Activated CD8-positive, alpha-beta memory T cell treated with anti-CD3 and anti-CD28 coated beads for 4 hours (primary cell): ENCODE measurements around the gene C1orf141.
"Not testable (repeated sequence)": the region's sequence is repeated elsewhere in the genome, so short reads cannot be mapped to it uniquely, and the experiment has no call there.

Experiments
- DNase-seq, 2 donors: peaks; one replicate each; pipeline ENCODE4 v3.0.0-alpha.2; 2020; ENCODE audit warnings: low read depth in 2 of 2

Gene C1orf141

DNA sequence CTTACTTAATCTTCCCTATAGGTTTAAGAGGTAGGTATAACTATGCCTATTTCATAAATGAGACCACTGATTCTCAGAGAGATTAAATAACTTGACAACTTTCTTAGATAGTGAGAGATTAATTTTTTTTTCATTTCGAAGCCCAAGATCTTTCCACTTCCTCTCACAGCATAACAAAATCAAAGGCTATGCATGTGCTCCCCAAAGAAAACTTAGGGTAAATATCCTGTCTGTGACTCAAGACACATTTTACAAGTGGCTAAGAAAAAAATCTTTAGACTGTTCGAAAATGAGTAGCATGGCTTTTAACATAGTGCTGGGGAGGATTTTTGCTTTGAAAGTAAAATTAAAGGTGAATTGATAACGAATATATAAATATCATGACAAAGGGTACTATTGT is 8.2 kb upstream of the C1orf141 start:
- no peak for DNase-seq

DNA sequence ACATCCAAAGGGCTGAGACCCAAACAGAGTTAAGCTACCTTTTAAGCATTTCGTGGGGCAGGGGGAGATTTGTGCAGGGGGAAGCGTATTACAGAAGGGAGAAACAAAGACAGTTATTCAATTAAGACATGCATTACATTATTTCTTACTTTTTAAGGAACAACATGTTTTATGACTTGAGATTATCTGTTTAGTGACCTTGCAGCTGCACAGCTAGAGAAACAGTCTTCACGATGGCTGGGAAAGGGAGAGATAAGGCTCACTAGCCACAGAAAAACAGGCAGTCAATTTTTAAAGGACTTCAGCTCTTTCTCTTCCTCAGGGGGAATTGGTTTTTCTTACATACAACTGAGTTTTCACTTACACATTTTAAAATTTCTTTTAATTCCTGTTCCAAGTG is 7.1 kb upstream of the C1orf141 start:
- not testable (repeated sequence) for DNase-seq

DNA sequence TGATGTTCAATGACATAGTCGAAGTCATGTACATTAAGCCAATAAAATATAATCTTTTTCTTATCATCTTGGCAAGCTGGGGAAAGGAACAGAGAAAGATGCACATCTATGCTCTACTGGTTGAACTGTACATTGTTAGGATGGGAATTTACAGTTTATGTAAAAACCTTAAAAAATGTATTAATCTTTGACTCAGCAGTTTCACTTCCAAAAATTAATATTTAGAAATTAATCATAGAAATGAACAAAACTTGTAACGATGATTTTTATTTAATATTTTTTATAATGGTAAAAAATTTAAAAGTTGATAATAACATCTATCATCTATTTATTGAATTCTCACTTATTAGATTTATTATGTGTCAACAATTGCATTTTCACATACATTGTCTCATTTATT is 5.7 kb upstream of the C1orf141 start:
- no peak for DNase-seq

DNA sequence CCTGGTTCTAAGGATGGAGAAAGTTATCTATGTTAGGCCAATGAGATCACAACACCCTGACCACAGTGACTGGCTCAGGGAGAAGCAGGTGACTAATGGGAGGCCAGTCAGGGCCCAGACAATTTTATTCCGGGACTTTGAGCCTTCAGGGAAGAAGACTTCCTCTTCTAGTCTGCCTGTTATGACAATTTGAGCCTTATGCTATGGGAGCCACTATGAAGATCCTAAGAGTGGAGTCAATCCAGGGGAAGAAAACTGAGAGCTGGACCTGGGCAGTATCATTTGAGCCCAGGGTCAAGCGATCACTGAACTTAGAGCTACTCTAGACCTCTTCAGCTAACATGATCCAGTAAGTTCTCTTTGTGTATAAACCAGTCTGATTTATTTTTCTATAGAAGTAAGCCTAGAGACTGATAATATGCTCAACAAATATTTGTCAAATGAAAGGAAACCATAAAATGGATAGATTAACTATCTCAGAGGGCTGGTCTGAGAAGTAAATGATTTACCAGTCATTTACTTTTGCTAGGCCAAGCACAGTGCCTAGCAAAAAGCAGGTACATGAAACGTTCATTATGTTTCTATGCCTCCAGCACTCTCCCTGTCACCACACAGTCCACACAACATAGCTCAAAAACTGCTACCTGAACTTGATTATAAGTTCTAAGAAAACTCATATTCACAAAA is 4.2 kb upstream of the C1orf141 start:
- DNase-seq: no peak

DNA sequence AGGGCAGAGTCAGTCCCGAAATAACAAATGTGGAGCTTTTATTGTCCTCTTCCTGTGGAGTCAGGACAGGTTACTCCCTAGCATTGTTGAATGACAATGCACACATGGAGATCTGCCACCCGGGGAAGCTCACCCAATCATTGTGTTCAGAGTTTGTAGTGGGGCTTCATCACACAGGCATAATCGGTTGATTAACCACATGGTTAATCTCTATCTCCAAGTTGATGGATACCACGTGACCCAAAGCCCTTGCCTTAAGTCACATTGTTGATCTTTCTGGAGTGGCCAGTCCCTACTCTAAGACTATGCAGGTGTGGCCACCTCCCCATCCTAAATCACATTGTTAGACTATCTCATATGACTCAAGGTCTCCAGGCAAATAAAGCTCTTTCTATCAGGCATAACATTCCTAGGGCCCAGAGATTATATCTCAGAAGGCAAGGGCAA is 2.6 kb upstream of the C1orf141 start:
- no peak for DNase-seq

DNA sequence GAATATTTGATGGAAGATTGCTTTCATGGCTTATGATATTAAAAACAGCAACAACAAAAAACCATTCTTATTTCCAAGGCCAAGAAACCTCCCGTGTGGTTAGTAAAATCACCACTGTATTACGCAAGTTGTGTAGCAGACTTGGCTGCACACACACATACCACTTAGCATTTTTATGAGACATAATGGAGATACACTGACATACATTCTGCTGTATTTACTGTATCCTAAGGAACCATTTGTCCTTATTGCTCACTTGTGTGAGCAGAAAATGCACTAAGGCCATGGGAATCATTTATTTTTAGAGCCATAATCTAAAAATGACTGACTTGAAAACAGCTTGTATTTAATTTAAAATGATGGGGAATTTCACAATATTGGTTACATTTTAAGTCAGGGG is 584 bp upstream of the C1orf141 start:
- no peak for DNase-seq

DNA sequence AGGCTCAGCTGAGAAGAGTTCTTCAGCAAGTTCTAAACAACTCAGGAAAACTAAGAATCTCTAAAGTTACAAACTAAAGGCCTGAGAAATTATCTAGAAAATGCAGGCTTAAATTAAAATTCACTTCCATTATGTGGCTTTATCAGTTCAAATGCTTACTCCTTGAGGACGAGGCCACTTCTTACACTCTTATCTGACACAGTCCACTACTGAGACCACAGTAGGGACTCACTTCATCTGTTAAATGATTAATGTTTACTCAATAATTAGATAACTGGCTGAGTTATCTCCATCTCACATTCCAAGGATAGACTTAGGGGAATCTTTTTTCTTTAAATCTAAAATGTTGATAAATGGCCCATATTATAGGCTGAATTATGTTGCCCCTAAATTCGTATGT is 1.6 kb downstream of the C1orf141 start:
- DNase-seq: no peak

DNA sequence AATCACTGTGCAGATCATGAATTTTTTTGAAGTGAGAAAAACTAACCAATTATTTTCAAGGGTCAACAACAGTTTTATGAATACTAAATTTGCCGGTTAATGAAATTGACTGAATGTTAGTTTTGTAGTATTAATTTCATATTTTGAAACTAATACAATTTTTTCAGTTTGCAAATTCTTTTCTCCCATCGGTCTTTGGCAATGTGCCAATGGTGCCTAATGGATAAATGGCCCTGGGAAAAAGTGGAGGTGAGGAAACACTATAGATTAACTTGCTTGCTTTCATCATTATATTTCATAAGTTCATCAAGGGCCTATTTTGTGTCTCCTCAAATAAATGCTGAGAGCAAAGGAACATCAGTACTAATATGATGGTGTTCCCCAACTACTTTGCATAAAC is 4.1 kb downstream of the C1orf141 start:
- DNase-seq: no peak

DNA sequence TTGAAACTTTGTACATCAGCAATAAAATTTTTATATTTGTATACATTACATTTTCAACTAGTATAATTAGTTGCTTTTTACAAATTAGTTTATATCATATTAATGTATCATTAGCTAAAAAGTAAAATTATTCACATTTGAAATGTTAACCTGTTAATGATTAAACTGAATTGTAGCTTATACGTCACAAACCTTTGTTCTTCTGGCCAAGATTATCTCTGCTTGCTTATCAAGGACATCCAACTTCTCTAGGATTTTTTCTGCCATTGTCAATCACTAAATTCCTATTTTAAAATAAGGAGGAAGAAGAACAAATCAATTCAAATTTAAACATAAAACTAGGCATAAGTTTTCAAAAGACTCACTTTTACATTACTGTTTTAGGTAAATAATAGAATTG is 7.8 kb downstream of the C1orf141 start:
- DNase-seq: no peak

DNA sequence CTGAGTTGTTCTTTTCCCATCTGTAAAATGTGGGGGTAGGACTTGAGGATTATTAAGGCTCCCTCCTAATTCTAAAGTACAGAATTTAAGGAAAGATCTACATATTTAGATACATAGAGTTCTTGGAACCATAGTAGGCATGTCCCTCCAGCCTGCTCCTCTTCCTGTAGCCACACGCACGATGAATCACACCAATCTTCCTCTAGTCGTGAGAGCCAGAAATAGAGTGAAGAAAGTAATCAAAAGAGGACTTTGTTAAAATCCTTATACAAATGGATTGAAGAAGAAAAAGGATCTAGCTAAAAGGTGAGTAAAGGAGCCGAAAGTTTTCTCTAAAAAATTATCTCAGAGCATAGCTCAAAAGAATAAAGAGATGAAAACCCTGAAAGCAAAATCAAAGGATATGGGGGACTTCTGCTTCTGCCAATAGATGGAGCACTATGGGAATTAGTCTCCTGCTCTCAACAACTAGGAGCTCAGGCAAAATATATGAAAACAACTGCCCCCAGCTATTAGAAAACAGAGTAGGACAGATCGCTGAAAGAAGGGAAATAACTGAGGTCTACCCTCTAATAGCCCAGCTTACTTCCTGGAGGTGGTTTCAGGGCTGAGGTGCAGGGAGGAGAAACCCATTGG is 8.5 kb downstream of the C1orf141 start:
- no peak for DNase-seq

DNA sequence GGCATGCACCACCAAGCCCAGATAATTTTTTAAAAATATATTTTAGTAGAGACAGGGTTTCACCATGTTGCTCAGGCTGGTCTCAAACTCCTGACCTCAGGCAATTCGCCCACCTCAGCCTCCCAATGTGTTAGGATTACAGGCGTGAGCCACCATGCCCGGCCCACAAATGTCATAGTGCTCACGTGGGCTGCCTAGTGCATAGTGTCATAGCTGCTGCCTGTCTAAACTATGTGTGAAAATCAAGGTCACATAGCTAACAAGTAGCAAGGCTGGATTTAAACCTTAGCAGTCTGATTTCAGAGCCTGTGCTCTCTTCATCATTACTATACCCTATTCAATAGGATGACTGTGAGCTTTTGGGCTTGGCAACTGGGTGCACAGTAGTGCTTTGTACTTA is 10.3 kb downstream of the C1orf141 start:
- no peak for DNase-seq

DNA sequence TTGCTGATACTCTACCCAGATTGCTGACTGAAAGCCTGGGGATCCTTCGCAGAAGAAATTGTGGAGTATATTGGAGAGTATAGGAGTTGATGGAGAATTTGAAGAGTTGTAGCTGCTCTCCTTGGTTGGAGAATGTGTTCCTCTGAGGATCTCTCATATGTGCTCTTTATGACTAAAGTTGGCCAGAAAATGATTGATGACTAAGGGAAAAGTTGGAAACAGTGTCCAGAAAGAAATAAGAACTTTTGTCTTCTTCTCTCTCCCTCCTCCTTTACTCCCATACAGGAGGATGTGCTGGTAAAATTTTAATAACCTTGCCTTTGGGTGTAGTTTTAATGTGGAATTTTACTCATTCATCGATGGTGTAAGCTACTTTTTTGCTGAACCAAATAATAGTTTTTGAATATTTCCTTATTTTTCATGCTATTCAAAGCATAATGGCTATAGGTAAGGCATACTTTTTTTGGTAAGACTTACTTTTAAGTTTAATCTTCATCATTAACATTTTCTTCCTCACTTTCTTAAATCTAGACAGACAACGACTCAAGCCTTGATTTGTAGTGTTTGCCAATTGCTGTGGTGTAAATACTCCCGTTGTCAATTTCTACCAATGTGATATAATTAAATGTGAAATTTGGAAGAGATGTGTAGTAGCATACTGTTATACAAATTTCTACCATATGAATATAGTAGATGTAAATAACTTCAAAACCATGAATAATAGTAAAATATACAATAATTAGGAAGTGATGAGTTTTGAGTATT is 13.7 kb downstream of the C1orf141 start:
- no peak for DNase-seq

DNA sequence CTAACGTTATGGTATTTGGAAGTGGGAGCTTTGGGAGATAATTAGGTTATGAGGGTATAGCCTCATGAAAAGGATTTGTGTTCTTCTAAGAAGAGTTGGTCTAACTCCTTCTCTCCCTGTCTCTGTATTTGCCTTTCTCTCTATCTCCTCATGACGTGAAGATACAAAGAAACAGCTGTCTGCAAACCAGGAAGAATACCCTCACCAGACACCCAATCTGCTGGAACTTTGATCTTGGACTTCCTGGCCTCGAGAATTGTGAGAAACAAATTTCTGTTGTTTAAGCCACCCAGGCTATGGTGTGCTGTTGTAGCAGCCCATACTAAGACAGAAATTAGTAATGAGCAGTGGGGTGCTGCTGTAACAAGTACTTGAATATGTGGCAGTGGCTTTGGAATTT is 16.1 kb downstream of the C1orf141 start:
- no peak for DNase-seq

DNA sequence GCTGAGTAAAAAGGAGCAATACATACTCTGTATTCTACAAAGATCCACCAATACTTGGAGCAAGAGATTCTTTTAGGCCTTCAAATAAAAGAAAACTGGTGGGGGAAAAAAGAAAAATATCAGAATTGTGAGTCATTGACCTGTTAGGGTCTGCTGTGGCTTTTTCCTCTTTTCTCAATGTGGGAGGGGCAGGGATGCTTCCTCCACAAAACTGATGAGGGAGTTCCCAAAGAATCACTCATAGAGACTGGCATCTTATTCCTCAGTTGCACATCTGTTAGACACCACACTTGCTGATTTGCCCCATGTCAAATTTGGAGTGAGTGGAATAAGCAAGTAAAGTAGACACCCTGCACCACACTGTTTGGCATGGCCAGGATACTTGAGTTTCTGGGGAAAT is 16.6 kb downstream of the C1orf141 start:
- DNase-seq: no peak

DNA sequence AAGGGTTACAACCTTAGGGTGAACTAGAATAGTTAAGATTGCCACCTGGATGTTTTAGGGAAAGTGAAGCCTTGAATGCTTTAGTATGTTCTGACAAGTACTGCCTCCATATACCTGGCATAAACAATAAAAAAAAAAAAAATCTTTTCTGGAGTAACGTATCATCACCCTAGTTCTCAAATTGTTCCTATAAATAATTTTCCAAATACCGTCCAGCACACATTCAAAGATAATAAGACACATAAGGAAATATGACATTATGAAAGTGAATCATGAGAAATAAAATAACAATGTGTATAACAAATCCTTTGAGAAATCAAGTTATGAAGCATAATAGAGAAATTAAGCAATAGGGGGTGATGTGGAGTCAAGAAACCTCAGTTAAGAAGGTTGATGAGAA is 20.6 kb downstream of the C1orf141 start:
- no peak for DNase-seq

DNA sequence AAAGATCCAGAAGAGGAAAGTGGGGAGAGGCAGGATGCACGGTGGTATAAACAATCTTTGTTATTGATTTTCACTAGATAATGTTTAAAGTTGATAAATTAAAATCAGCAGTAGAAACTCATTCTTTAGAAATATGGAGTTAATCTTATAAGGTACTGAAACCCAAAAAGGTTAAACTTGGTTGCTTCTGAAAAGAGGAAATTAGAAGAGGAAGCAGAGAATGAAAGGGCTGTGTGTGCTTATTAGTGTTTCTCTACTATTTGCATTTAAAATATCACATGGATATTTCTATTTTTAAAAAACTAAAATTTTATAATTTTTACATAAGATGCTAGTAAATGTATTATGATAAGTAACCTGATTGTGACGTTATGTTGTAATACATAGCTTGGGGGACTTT is 24.4 kb downstream of the C1orf141 start:
- DNase-seq: no peak

DNA sequence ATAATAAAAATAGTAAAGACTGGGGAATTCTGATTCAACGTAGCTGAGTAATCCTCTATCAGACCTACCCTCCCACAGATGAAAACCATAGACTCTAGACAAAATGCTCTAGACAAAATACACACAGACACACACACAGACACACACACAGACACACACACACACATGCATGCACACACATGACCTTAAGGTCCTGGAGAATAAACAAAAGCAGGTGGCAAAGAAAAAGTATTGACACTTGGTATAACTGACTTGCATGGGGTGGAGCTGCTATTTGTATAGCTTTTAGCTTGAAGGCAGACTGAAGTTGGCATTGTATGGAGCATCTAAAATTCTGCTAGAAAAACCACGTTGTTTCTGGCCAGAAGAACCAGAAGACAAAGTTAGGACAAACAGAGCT is 29.3 kb downstream of the C1orf141 start:
- DNase-seq: no peak

DNA sequence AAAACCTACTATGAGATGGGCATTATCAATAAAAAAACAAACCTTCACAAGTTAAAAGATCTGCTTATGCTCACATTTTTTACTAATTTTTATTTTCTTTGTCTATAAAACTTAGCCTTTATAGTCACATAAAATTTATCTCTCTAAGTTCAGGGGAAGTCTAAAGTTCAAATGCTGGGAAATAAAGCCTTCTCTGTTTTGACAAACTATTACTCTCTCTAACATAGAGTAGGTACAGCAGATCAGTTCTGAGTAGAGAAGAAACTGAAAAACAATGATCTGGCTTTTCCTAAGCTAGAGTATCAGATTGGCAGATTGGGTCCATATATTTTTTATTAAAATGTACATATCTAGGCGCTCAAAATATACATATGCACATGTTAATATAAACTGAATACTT is 31.2 kb downstream of the C1orf141 start:
- no peak for DNase-seq

DNA sequence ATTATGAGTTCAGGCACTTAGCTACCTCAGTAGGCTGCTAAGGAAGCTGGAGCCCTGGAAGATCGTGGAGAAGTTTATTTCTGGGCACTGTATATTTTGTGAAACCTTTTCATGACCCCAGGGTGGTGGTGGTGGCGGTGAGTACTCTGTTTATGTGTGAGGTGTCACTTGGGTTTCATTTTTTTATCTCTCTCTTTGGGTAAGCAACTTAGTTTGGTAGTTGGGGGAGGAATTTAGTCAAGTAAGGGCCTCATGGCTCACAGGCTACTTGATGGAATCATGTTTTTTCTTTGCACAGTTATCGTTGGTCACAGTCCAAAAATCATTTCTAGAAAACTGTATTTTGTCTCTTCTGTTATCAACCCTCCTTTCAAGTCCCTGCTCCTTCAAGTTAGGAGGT is 33.9 kb downstream of the C1orf141 start:
- no peak for DNase-seq

DNA sequence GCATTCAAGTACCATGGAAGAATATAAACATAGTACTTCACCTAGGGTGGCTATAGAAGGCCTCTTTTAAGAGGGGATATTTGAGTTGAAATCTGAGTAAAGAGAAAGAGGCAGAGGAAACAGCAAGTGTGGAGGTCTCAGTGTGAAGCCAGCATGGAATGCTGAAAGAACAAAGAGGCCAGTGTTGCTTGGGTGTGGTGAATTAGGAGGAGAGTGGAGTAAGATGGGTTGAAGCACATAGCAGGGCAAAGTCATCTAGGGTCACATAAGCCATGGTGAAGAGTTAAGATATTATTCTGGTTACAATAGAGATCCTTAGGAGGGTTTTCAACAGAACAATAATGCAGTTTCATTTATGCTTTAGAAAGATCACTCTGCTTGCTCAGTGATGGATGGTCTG is 37.5 kb downstream of the C1orf141 start:
- no peak for DNase-seq

DNA sequence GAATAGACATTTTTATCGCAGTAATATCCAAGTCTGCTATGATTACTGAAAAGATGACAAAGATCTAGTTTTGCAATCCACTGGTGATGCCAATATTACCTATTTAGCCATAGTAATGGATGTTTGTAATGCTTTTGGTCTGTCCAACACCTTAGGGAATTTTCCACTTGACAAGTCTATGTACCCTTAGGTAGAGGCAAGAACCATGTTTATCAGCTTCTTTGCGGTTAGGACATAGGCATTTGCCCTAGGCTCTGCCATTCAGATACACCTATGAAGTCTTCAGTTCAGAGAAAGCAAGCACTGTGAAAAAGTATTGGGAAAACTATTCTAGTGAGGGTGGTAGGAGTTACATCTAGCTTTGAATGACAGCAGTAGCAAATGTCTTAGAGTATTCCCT is 40.6 kb downstream of the C1orf141 start:
- no peak for DNase-seq

DNA sequence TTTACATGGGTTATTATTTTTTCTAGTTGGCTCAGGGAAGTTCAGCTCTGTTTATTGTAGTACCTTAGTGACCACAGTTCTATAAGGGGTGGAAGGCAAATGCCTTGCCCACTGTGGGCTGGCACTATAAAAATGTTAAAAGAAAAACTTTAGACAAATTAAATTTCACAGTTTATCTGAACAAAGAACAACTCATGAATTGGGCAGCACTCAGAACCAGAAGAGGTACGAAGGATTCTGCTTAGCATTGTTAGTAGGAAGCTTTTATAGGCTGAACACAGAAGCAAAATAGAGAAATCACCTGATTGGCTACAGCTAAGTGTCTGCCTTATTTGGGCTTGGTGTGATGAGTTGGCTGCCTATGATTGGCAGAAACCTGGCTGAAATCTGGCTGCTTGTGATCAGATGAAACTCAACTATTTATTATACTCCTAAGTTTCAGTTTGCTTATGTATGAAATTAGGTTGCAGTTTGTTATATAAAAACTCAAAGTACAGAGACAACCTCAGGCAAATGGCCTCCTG is 45.0 kb downstream of the C1orf141 start:
- DNase-seq: no peak

DNA sequence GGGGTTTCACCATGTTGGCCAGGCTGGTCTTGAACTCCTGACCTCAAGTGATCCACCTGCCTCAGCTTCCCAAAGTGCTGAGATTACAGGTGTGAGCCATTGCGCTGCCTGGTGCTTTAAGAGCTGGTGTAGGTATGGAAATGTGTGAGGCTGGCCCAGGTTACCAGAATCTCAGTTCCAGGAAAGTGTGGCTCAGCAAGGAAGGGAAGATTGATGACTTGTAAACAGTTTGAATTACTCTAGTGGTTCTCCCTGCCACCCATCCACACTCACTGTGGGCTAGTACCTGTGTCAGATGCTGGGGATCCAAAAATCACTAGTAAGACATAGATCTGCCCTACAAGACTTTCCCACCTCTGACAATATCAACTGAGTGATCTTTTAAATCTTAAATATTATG is 46.3 kb downstream of the C1orf141 start:
- no peak for DNase-seq
